Activated CD4-positive, alpha-beta T cell treated with anti-CD3 and anti-CD28 coated beads, Interleukin-2, Interleukin-6, amounts not matched to agents 100 ng/mL and 50 ng/mL, durations not matched to agents 16 hours and 8 hours (primary cell): ENCODE measurements around the gene MORN1.

ENCODE experiments used
- DNase-seq: peaks from one replicate; pipeline ENCODE4 v3.0.0-alpha.2; 2020

MORN1 gene

DNA sequence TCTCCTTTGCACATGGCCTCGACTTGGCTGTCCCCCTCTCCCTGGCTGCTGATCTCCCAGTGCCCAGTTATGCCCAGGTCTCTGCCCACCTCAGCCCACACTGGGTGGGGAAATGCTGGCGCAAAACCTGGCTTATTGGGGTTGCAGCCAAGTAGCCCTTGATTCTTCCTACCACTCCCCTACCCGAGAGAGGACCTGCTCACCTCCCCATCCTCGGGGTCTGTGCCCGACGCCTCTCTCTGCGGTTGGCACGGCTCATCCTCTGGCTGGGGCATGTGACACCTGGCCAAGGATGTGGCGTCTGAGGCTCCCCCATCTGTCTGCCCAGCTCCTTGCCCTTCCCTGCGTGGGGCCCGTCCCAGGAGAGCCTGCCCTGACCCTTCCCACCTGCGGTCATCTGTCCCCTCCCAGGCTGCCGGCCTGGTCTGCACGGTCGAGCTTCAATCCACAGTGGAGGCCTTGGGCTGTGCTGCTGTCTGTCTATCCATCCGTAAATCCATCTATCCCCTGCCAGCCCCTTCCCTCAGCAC lies 27.5 kb upstream of the MORN1 start:
- no peak for DNase-seq

DNA sequence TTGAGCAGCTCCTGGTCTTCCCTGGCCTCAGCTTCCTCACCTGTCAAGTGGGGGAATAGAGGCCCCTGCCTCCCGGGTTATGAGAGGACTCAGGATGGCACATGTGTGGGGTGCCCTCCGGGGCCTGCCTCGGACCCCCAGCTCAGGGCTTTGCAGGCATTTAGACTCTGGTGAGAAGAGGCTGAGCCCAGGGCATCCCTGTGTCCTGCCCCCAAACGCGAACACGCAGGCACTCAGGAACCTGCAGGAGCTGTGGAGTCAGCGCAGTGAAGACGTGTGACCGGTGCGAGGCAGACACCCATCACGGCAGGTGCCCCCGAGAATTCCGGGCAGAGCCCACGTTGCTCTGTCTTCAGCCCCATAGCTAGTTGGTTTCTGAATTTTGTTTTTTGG lies 26.5 kb upstream of the MORN1 start:
- no peak for DNase-seq

DNA sequence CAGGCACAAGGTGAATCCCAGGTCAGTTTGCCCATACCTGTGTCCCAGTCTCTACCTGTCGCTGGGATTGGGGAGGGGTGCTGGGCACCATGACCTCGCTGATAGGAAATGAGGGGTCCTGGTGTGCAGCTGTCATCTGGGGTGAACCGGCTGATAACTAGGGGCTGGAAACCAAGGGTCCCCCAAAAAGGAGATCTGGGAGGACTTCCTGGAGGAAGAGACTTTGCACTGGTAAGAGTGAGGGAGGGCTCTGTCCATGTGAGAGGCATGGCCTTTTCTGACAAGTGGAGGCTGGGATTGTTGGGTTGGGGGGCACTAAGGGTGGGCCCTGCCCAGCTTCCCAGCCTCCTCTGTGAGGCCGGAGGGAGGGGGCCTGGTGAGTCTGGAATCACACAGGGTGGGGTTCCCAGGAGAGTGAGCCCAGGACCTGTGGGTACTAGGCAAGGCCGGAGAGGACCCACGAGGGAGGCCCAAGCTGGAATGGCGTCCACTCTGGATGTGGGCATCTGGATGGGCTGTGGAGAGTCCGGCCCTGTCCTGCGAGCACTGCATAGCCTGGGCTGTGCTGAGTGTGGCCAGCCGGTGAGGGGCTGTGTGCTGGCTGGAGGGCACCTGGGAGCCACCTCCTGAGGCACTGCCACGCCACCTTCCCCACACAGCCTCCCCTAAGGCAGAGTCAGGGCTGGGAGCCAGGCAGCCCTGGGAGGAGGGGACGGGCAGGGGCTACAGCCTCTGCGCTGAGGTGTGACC lies 25.9 kb upstream of the MORN1 start:
- no peak for DNase-seq

DNA sequence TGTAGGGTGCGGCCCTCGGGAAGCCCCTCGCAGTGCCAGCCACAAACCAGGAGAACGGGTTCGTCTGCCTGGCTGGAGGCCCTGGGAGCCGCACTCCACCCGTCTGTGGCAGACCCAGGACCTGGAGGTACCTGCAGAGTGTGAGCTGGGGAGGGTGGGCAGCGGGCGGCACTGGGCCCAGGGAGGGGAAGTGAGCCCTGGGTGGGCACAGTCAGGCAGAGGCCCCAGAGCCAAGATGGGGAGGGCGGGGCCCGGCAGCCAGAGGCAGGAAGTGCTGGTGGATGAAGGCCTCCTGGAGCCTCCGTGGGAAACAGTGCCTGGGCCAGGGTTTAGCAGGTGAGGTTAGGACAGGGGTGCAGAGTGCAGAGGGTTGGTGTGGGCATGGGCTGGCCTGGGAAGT lies 25.0 kb upstream of the MORN1 start:
- peak; percentile 34 for DNase-seq

DNA sequence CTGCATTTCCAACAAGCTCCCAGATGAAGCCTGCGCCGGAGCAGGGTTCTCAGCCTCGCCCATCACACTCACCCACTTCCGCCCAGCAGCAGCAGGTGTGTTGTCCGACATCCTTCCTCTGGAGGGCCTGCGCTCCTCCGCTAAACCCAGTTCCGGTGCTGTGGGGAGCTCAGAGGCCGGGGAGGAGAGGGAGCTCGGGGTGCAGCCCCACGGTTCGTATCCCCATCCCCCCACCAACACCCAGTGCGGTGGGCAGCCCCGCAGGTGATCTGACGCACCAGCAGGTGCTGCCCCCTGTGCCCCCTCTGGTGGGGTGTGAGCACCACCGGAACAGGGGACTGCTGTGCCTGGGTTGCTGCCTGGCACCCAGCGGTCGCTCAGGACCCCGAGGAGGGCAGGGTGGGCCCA lies 24.5 kb upstream of the MORN1 start:
- DNase-seq: peak; percentile 70

DNA sequence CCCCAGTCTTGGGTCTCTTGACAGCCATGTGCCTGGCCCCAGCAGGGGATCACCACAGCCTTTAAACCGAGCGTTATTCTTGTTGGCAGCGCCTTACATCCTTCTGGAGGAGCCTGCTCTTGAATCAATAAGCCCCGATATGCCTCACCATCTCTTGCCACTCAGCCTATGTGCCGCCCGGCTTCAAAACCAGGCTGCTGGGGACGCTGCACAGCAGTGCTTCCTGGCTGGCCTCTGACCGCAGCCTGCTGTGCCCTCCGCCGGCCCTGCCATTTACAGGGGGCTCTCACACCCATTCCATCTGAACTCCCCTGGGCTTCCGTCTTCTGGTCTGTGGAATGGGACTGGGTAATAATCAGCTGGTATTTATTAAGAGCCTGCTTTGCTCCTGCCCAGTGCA lies 24.0 kb upstream of the MORN1 start:
- DNase-seq: no peak

DNA sequence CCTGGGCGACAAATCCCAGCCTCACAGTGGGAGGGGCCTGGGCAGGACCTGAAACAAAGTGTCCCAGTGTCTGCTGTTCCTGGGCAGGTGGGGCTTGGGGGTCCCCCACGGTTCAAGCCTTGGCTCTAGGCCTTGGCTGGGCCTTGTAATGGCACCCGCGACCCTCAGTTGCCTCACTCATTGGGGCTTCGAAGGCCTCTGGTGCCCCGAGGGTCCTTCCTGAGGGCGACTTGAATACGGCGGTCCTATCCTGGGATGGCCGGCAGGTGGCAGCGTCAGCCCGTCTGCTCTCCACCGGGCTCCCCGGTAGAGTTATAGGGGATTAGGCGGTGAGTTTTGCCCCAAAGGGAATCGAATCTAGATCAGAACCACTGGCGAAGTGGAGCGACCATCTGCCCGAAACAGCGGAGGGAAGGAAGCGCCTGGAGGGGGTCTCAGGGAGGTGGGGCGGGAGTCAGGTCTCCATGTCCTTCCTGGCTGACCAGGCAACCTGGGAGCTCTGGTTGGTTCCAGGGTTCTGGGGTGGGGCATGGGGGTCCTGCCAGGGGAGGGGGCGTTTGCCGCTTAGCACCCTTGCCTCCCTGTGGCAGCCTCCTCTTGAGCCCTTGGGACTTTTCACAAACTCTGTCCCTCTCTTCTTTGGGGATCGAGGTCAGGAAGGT lies 23.1 kb upstream of the MORN1 start:
- peak; percentile 83 for DNase-seq

DNA sequence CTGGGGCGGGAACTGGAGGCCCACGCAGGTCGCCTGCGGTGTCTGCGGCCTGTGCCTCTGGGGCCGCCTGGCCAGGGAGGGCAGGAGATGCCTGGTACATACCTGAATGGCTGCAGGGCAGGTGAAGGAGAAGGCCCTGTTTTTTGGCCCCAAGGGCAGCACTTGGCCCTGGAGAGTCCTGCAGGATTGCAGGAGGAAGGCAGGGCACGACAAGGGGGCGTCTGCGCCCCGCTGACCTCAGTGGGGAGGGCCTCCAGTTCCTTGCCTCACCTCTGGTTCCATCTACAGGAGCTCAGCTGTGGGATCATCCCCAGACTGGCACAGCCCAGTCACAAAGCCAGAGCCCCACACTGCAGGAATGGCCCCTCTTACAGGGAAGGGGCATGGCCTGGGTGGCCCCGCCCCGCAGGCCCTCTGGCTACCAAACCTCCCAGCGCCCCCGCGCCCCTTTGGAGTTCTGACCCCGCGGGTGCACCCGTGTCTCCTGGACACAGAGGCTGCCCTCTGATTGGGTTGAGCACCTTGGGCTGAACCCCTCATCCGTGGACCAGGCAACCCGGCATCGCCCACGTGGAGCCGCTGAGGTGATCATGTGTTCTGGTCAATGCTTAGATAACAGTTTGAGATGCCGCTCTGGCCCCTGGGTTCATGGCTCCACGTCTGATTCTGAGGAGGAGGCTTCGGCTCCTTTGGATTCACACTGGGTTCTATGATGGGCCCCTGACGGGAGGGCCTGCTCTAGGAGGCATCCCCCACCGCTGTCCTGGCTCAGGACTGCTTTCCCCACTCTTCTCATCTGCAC lies 22.3 kb upstream of the MORN1 start:
- peak; percentile 39 for DNase-seq

DNA sequence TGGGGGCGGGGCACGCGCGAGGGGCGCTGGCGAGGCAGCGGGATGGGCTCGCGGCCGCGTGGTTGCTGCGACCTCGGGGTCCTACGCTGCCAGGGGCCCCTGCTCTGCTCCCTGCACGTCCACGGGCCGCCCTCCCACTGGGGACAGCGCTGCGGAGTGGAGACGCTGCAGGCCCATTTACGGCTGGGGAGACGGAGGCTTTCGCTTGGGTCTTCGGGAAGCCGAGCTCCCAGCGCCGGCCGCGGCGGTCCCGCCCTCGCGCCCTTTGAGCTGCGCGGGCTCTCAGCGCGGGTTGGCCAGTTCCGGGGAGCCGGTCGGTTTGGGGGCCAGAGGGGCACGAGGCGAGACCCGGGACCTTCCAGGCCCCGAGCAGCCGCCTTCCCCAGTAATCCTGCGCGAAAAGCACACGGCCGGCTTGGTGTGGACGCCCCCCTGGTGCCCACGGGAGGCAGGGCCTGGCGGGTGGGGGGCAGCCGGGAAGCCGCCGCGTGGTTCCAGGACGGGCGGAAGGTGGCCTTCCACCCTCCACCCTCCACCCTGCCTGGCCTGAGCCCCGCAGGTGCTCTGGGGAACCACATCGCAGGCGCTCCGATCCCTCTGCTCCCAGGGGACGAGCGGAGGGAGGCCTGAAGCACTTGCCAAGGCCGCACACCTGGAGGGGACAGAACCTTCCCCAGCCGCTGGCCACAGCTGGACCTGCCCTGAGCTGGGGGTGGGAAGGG lies 21.6 kb upstream of the MORN1 start:
- DNase-seq: no peak

DNA sequence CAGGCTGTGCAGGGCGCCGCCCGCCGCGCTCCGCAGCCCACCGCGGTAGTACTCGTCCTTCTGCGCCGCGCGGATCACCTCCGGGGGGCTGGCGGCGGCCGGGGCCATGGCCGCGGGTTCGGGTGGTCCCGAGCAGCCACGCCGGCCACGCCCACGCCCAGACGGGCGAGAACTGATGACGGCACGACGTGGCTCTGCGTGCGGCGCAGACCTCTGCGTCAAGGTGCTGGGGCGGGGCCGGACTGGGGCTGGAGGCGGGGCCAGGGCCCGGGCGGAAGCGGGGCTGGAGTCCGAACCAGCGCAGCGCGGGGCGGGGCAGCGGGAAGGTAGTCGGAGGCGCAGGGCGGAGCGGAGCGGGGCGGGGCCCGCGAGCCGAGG lies 21.0 kb upstream of the MORN1 start, which contains the start of gene PEX10:
PEX10 (minus strand) TSS at position 170 of the 378 bp plus-strand sequence; CDS start at position 108, 62 bp downstream.
- DNase-seq: peak; percentile 99

DNA sequence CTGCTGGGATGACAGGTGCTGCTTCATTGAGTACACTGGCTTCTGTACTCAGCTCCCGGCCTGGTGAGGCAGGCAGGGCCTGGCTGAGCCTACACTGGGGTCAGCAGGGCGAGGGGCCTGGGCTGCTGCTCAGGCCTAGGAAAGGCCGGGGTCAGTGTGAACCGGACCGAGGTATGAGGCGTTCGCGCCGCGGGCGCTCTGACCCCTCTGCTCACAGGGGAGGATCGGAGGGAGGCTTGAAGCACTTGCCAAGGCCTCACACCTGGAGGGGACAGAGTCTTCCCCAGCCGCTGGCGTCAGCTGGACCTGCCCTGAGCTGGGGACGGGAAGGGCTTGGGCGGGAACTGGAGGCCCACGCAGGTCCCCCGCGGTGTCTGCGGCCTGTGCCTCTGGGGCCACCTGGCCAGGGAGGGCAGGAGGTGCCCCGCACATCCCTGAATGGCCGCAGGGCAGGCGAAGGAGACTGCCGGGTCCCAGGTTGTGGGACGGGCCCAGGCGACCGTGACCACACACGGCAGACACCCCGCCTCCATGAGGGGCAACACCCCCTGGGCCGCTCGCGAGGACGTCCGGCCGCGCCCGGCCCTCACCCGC lies 20.5 kb upstream of the MORN1 start:
- no peak for DNase-seq

DNA sequence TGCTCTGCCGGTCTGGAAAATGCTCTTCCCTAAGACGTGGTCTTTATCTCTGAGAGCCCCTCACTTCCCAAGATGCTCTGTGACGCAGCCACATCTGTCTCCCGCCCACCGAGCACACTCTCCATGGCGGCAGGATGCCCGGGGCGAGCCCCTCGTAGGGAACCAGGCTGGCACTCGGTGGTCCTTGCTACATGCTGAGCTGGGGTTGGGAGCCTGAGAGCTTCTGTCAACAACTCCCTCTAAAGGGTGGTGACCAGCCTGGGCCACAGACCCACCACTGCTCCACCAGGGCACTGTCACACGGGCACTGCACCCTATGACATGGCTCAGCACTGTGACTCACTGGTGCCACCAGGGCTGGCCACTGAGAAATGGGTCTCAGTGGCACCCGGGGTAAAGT lies 18.4 kb upstream of the MORN1 start:
- no peak for DNase-seq

DNA sequence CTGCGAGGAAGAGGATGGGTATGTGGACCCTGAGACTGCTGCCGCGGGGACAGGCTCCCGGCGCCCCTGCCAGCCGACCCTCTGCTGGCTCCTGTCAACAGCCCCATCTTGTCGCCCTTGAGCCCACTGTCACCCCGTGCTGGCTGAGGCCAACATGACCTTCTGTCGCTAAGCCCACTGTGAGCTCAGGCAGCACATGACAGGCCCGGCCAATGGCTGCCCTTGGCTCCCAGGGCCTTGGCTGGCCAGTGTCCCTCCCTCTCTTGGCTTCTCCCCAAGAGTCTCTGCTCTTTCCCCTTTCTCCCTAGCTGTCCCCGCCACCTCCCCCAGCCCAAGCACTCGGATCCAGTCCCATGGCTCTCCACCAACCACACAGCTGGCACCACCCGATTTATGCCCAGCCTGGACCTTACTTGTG lies 17.5 kb upstream of the MORN1 start:
- no peak for DNase-seq

DNA sequence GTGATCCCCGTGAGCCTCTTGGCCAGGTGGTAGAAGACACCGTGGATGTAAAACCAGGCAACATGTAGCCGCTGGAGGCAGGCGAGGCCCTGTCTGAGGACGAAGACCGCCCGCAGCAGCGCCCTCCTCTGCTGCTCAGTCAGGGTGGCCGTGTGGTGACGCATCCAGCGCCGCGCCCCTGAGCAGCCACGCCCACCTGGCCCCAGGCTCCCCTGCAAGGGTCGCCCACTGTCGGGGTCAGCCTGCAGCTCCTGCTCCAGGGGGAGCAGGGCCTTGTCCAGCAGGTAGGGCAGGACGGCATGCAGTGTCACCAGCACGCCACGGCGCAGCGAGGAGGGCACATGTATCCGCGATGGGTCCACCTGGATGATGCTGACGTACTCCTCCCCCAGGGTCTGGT lies 17.1 kb upstream of the MORN1 start:
- DNase-seq: no peak

DNA sequence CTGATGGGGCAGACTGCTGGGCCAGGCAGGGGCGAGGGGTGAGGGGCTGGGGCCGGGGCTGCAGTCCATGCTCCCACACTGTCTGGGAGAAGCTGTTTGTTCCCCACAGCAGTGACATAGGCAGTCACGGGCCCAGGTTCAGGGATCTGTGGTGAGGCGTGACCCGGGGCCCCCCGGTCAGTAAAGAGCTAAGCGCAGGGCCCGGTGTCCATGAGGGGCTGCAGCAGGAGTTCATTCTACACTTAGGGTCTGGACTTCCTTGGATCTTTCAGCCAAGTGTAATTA lies 16.6 kb upstream of the MORN1 start:
- DNase-seq: no peak

DNA sequence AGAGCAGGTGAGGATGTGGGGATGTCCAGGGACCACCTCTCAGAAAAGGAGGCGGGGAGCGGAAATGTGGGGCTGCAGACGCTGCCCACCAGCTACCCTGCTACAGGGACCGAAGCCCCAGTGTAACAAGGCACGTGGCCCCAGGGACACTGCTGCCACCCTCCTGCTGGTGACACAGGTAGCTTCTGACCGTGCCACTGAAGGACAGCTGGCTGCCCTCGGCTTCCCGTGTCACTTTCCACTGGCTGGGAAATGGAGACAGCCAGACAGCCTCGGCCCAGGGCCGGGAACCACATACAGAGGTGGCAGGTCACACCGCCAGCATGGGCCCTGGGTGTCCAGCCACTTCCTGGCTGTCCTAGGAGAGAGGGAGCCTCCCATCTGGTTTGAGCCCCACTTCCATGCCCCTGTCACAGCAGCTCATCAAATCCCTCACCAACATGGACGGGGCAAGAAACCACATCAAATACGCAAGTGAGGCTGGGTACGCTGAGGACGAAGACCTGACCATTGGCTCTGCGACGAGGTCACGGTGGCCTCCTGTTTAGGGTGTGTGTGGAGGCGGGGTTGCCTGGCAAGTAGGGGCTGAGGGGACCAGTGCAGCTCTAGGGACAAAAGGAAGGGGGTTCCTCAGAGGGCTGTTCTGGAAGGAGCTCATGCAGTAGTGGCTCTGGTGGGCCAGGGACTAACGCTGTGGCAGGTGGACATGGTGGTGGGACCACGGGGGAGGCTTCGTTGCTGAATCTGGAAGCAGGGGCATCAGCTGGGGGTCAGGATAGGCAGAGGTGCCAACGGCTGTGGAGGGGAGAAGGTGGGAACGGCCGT lies 16.0 kb upstream of the MORN1 start:
- no peak for DNase-seq

DNA sequence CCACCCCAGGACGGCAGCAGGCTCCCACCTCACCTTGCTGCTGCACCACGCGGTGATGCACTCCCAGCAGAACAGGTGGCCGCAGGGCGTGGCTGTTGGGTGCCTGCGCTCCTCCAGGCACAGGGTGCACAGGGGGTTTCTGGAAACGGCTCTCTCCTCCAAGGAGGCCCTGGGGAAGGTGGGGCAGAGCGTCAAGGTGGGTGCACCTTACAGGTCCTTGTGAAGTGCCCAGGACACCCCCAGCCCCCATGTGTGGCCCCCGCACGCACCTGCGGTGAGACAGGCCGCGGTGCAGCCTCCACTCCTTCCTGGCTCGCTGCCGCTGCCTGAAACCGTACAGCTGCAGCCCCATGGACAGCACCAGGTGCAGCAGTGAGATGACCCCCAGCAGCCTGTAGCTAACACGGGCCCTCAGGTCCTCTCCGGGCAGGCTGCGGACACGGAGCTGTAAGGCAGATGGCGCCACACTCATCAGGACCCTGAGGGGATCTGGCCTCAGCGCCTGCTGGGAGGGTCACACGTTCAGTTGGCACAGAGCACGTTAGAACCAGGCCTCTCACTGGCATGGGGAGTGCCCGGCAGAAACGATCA lies 15.2 kb upstream of the MORN1 start:
- no peak for DNase-seq

DNA sequence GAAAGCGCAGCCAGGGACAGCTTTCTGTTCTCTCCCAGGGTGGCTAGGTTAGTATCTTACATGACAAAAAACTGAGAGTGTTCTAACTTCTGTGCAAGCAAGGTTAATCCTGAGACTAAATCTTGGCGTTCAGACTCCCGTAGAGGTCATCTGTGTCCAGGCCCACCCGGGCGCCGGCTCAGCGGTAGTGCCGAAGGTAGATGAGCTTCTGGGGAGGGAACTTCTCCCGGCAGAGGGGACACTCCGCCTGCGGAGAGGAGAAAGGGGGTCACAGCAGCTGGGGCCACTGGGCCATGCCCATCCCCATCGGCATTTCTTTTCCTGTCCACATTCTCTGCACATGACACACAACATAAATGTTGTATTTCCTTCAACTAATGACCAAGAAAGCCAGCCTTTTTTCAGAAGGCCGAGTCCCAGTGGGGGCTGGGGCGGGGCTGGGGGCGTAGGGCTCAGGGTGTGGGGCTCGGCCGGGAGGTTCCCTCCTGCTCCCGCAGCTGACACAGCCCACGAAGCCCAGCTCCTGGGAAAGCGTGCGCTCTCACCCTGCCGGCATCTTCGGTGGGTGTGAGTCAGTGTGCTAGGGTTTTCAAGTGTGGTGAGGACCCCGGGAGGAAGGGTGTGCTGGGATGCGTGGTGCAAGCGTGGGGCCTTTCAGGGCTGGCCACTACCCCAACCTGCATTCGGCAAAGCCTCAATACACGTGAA lies 14.4 kb upstream of the MORN1 start:
- DNase-seq: no peak

DNA sequence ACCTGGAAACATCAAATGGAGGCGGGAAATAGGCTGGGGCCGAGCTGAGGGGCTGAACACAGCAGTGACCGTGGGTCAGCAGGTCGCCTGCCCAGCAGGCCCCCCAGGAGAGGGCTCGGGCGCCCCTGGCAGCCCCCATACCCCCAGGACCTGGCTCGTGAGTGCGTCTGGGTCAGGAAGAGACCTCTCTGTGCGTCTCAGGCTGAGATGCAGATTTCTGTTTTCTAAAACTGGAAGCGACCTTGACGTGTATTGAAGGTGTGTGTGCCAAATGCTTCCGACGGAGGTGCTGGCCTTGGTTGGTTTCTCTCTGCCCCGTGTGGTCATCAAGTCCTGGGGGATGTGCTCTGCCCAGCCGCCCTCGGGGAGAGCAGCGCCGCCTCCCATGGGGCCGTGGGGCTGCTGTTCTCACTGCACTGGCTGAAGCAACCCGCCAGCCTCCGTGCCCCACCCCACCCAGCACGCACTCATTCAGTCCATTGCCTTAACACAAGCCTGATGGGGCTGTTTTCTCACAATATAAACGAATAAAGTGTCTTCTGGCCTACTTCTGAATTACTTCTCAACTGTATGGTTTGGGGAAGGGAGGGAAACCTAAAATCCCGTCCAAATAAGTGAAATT lies 13.6 kb upstream of the MORN1 start:
- DNase-seq: no peak
